Measurements from ENCODE around the gene OR4B1.
"Not testable (repeated sequence)": the region's sequence is repeated elsewhere in the genome, so short reads cannot be mapped to it uniquely, and the experiment has no call there.

OR4B1 gene

GRCh38 chr11:48216510-48216909 lies at the start of gene OR4B1:
Gene OR4B1 (plus strand): TSS chr11:48216810. CDS start chr11:48216810, 0 bp downstream.
- in situ Hi-C loops (cut with HindIII; ENCODE audit: low pct_unique_long_range_greater_than_20kb, low sequenced_read_pairs): no loop called here
- DNase-seq (ENCODE audit: low read depth in 1 of 2, low spot score in 1 of 2): no peak
- no peak for TF ChIP-seq JUND (IDR thresholded peaks at IDR 0.05; ENCODE audit: low read depth)

GRCh38 chr11:48167380-48167779 lies 49.2 kb upstream of the OR4B1 start:
- in situ Hi-C loops (cut with HindIII; ENCODE audit: low pct_unique_long_range_greater_than_20kb, low sequenced_read_pairs): no loop called here
- TF ChIP-seq JUND (IDR thresholded peaks at IDR 0.05; ENCODE audit: low read depth): no peak
- DNase-seq (ENCODE audit: low read depth in 1 of 2, low spot score in 1 of 2): no peak

GRCh38 chr11:48168815-48169214 lies 47.8 kb upstream of the OR4B1 start:
- no peak for TF ChIP-seq JUND (IDR thresholded peaks at IDR 0.05; ENCODE audit: low read depth)
- in situ Hi-C loops (cut with HindIII; ENCODE audit: low pct_unique_long_range_greater_than_20kb, low sequenced_read_pairs): no loop called here
- DNase-seq (ENCODE audit: low read depth in 1 of 2, low spot score in 1 of 2): no peak

- TF ChIP-seq JUND (IDR thresholded peaks at IDR 0.05; ENCODE audit: low read depth): no peak
- in situ Hi-C loops (cut with HindIII; ENCODE audit: low pct_unique_long_range_greater_than_20kb, low sequenced_read_pairs): no loop called here
- DNase-seq (ENCODE audit: low read depth in 1 of 2, low spot score in 1 of 2): no peak
Measured at GRCh38 chr11:48169259-48169658, 47.4 kb upstream of the OR4B1 start.

GRCh38 chr11:48169717-48170116 lies 46.9 kb upstream of the OR4B1 start:
- in situ Hi-C loops (cut with HindIII; ENCODE audit: low pct_unique_long_range_greater_than_20kb, low sequenced_read_pairs): no loop called here
- TF ChIP-seq JUND (IDR thresholded peaks at IDR 0.05; ENCODE audit: low read depth): no peak
- no peak for DNase-seq (ENCODE audit: low read depth in 1 of 2, low spot score in 1 of 2)

- in situ Hi-C loops (cut with HindIII; ENCODE audit: low pct_unique_long_range_greater_than_20kb, low sequenced_read_pairs): no loop called here
- no peak for TF ChIP-seq JUND (IDR thresholded peaks at IDR 0.05; ENCODE audit: low read depth)
- no peak for DNase-seq (ENCODE audit: low read depth in 1 of 2, low spot score in 1 of 2)
Measured at GRCh38 chr11:48170241-48171233, 46.1 kb upstream of the OR4B1 start.

- DNase-seq (ENCODE audit: low read depth in 1 of 2, low spot score in 1 of 2): peak; percentile 77
- TF ChIP-seq JUND (IDR thresholded peaks at IDR 0.05; ENCODE audit: low read depth): no peak
- in situ Hi-C loops (cut with HindIII; ENCODE audit: low pct_unique_long_range_greater_than_20kb, low sequenced_read_pairs): no loop called here
Measured at GRCh38 chr11:48172818-48173609, 43.6 kb upstream of the OR4B1 start.

GRCh38 chr11:48177661-48178060 lies 38.9 kb upstream of the OR4B1 start:
- no peak for TF ChIP-seq JUND (IDR thresholded peaks at IDR 0.05; ENCODE audit: low read depth)
- in situ Hi-C loops (cut with HindIII; ENCODE audit: low pct_unique_long_range_greater_than_20kb, low sequenced_read_pairs): no loop called here
- no peak for DNase-seq (ENCODE audit: low read depth in 1 of 2, low spot score in 1 of 2)

GRCh38 chr11:48180627-48181026 lies 36.0 kb upstream of the OR4B1 start:
- DNase-seq (ENCODE audit: low read depth in 1 of 2, low spot score in 1 of 2): no peak
- in situ Hi-C loops (cut with HindIII; ENCODE audit: low pct_unique_long_range_greater_than_20kb, low sequenced_read_pairs): no loop called here
- no peak for TF ChIP-seq JUND (IDR thresholded peaks at IDR 0.05; ENCODE audit: low read depth)

- no peak for TF ChIP-seq JUND (IDR thresholded peaks at IDR 0.05; ENCODE audit: low read depth)
- no peak for DNase-seq (ENCODE audit: low read depth in 1 of 2, low spot score in 1 of 2)
- in situ Hi-C loops (cut with HindIII; ENCODE audit: low pct_unique_long_range_greater_than_20kb, low sequenced_read_pairs): no loop called here
Measured at GRCh38 chr11:48182860-48183526, 33.6 kb upstream of the OR4B1 start.

- TF ChIP-seq JUND (IDR thresholded peaks at IDR 0.05; ENCODE audit: low read depth): no peak
- peak in 1 of 2 experiments; percentile 25 for DNase-seq (ENCODE audit: low read depth in 1 of 2, low spot score in 1 of 2)
- in situ Hi-C loops (cut with HindIII; ENCODE audit: low pct_unique_long_range_greater_than_20kb, low sequenced_read_pairs): no loop called here
Measured at GRCh38 chr11:48184452-48184851, 32.2 kb upstream of the OR4B1 start.

GRCh38 chr11:48190906-48191654 lies 25.5 kb upstream of the OR4B1 start:
- DNase-seq (ENCODE audit: low read depth in 1 of 2, low spot score in 1 of 2); in situ Hi-C loops (cut with HindIII; ENCODE audit: low pct_unique_long_range_greater_than_20kb, low sequenced_read_pairs): not testable (repeated sequence)

All from T47D (cell line).